A673 (cell line): Measurements from ENCODE around the gene GNAQ. TPM values are rescaled to one million over a fixed set of nuclear protein-coding genes. Genes with fewer than 3 reads are reported as not detected.
A peak's percentile ranks its signal among the peaks of the same experiment; 100 is the strongest.

Experiments
- BruUV-seq: library from RNA; stranded (reverse); fragments of 400-500 nt; replicated peaks from 2 replicates; lab custom pipeline; 2021; lab: Mats Ljungman, UMichigan
- CTCF ChIA-PET: fragments of 300-600 bp; sonication (Branson Sonifier 250); formaldehyde crosslinking; loops from one replicate; lab custom pipeline; 2022; ENCODE audit warnings: antibody characterized with exemption; lab: Charles Lee
- POLR2A ChIA-PET: fragments of 300-600 bp; sonication (Branson Sonifier 250); formaldehyde crosslinking; loops from one replicate; lab custom pipeline; 2022; ENCODE audit warnings: antibody characterized with exemption; ENCODE audit not compliant: low non-redundant PET; lab: Charles Lee
- DNase-seq: peaks from one replicate; pipeline ENCODE4 v3.0.0-alpha.2; 2015; ENCODE audit warnings: low spot score
- H3K27ac ChIP-seq: fragments of 200-600 bp; sonication (generic); 2 replicates; pipeline ENCODE4 v1.5.1; 2016; ENCODE audit warnings: mixed run types, low read depth, mild to moderate bottlenecking, mixed read lengths, antibody characterized with exemption, low read length; ENCODE audit not compliant: poor library complexity, severe bottlenecking
- H3K27me3 ChIP-seq: fragments of 200-600 bp; sonication (generic); replicated peaks from 2 replicates; pipeline ENCODE4 v1.6.1; 2017; ENCODE audit warnings: mixed run types, low read depth, mild to moderate bottlenecking, mixed read lengths, antibody characterized with exemption, low read length; ENCODE audit not compliant: insufficient read depth, poor library complexity
- H3K36me3 ChIP-seq: fragments of 200-600 bp; sonication (generic); 2 replicates; pipeline ENCODE4 v1.6.1; 2016; ENCODE audit warnings: mixed run types, mild to moderate bottlenecking, mixed read lengths, antibody characterized with exemption, low read length; ENCODE audit not compliant: insufficient read depth, poor library complexity, severe bottlenecking
- H3K4me1 ChIP-seq: fragments of 200-600 bp; sonication (generic); 2 replicates; pipeline ENCODE4 v1.6.1; 2017; ENCODE audit warnings: mixed run types, mild to moderate bottlenecking, mixed read lengths, antibody characterized with exemption, low read length; ENCODE audit not compliant: insufficient read depth, poor library complexity, severe bottlenecking
- H3K4me3 ChIP-seq: fragments of 200-600 bp; sonication (generic); 2 replicates; pipeline ENCODE4 v1.5.1; 2016; ENCODE audit warnings: low read depth, mixed run types, mild to moderate bottlenecking, mixed read lengths, low read length; ENCODE audit not compliant: poor library complexity, severe bottlenecking
- H3K9me3 ChIP-seq: fragments of 200-600 bp; sonication (generic); 2 replicates; pipeline ENCODE4 v1.6.1; 2016; ENCODE audit warnings: mixed run types, low read depth, mild to moderate bottlenecking, mixed read lengths, antibody characterized with exemption, low read length; ENCODE audit not compliant: poor library complexity, severe bottlenecking
- EZH2 ChIP-seq: fragments of 200-600 bp; sonication (generic); IDR thresholded peaks from 2 replicates; pipeline ENCODE4 v1.6.1; 2017; ENCODE audit warnings: borderline replicate concordance, low read depth, mild to moderate bottlenecking, mixed read lengths, antibody characterized with exemption, low read length; ENCODE audit not compliant: poor library complexity, severe bottlenecking
- intact Hi-C: fragments of 100-400 bp; cut with micrococcal nuclease; formaldehyde crosslinking; loops from one replicate; pipeline ENCODE4 v1.10.0; 2022; ENCODE audit not compliant: unreplicated experiment
- total RNA-seq: library from RNA; stranded (reverse); gene quantifications from 2 replicates; pipeline ENCODE4 v1.2.3, GENCODE V29; 2021
- TF ChIP-seq, protein P1 (sequence below): fragments of 300-800, 200-600 bp; sonication (generic); conservative IDR thresholded peaks from 2 replicates; pipeline ENCODE4 v1.5.1; 2017; ENCODE audit warnings: low read depth, mild to moderate bottlenecking, antibody characterized with exemption, low read length, moderate library complexity, mixed read lengths

GNAQ gene
- total RNA-seq, 1 experiment from 2014 or later = 69.9 TPM

DNA sequence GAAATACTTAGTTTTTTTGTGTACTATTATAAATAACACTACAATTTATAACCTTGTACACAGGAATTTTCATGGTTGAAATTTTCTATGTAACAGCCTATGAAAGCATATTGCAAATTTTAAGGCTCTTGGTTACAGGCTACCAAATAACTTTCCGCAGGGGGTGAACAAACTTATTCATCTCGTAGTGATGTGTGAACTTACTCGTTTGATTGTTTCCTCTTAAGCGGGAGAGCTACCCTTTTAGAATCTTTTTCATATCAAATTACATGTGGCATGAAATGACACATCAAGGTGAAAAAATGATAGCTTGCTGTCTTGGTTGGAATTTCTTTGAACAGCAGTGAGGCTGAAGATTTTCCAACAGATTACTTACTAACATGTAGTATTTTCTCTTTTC, 292.7 kb downstream of the GNAQ start:
- TF ChIP-seq, protein P1, sequence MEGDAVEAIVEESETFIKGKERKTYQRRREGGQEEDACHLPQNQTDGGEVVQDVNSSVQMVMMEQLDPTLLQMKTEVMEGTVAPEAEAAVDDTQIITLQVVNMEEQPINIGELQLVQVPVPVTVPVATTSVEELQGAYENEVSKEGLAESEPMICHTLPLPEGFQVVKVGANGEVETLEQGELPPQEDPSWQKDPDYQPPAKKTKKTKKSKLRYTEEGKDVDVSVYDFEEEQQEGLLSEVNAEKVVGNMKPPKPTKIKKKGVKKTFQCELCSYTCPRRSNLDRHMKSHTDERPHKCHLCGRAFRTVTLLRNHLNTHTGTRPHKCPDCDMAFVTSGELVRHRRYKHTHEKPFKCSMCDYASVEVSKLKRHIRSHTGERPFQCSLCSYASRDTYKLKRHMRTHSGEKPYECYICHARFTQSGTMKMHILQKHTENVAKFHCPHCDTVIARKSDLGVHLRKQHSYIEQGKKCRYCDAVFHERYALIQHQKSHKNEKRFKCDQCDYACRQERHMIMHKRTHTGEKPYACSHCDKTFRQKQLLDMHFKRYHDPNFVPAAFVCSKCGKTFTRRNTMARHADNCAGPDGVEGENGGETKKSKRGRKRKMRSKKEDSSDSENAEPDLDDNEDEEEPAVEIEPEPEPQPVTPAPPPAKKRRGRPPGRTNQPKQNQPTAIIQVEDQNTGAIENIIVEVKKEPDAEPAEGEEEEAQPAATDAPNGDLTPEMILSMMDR = no peak
- TF ChIP-seq EZH2 = no peak
- no peaks in the 10 kb centered on the region for H3K27me3 ChIP-seq
- POLR2A ChIA-PET = no interaction called here

DNA sequence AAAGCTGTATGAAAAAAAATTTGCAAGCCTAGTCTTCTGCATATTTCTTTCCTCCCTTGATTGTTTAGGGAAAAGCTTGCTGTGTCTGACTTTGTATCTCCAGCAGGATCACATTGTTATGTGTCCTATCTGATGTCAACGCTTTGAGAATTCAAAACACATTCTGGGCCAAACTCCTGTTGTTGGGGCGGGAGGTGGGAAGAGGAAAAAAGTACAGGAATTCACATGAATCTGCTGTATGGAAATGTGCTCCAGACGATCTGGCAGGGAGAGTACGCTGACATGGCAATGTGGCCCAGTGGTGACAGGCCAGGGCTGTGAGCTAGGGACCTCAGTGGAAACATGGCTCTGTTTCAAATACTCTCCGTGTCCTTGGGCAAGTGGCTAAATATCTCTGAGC, 296.1 kb downstream of the GNAQ start:
- Histone ChIP-seq H3K27ac (no peak overlapping the region), H3K9me3 (no peaks in the 10 kb centered on the region), H3K36me3 (no peaks in the 10 kb centered on the region), H3K27me3 (no peaks in the 10 kb centered on the region), H3K4me3 (no peak overlapping the region), H3K4me1 (peaks cover 24% of the 10 kb centered on the region)
- DNase-seq = no peak
- BruUV-seq = no TSS peak
- CTCF ChIA-PET = no interaction called here
- TF ChIP-seq, protein P1 = no peak
- TF ChIP-seq EZH2 = no peak
- POLR2A ChIA-PET = no interaction called here
- intact Hi-C loops = no loop called here

More for the DNA sequence above, 292.7 kb downstream of the GNAQ start:
- DNase-seq = no peak
- Histone ChIP-seq H3K27ac (no peak overlapping the region), H3K9me3 (no peaks in the 10 kb centered on the region), H3K4me3 (no peak overlapping the region), H3K36me3 (no peaks in the 10 kb centered on the region), H3K4me1 (peaks cover 30% of the 10 kb centered on the region)
- BruUV-seq = no TSS peak
- intact Hi-C loops = no loop called here
- CTCF ChIA-PET = no interaction called here

DNA sequence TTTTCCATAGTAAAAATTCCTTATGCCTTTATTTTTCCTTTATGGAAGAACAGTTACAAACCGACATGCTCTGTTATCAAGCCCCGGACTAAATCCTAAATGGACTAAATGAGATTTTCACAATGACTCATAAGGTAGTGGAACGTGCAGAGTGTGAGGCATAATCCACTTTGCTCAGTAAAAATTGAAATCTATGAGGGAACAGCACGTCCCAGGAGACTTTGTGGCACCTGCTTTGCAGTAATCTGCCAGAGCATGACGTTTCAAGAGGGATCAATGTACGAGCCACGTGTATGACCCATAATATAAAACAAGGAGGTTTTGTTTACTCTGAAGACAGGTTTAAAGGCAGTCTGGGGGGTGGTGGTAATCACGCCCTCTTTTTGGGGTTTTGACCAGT, 299.7 kb downstream of the GNAQ start:
- H3K36me3 ChIP-seq = peaks cover 4% of the 10 kb centered on the region
- H3K4me3 ChIP-seq = no peak overlapping the region
- H3K27ac ChIP-seq = no peak overlapping the region
- no TSS peak for BruUV-seq
- CTCF ChIA-PET = no interaction called here
- DNase-seq = peak; percentile 77
- H3K9me3 ChIP-seq = no peaks in the 10 kb centered on the region
- H3K4me1 ChIP-seq = peaks cover 12% of the 10 kb centered on the region
- H3K27me3 ChIP-seq = no peaks in the 10 kb centered on the region
- POLR2A ChIA-PET = no interaction called here
- TF ChIP-seq, protein P1 = no peak
- no peak for TF ChIP-seq EZH2
- intact Hi-C loops = no loop called here
